Spinal cord (tissue), 10 donors: Measurements from ENCODE around the gene MACROD2. TPM values are rescaled to one million over a fixed set of nuclear protein-coding genes. Genes with fewer than 3 reads are reported as not detected.

ENCODE experiments used
- DNase-seq, 6 donors: peaks; one replicate each; pipeline versions ENCODE4 v3.0.0 to v3.0.0-alpha.2; 2013 to 2015; ENCODE audit warnings: low spot score in 6 of 6, low read depth in 4 of 6
- H3K27ac ChIP-seq: one replicate; pipeline ENCODE4 v1.5.1; 2013; ENCODE audit warnings: low read depth, low read length, control low read depth
- H3K27me3 ChIP-seq: one replicate; pipeline ENCODE4 v1.6.1; 2013; ENCODE audit warnings: low read length; ENCODE audit not compliant: control insufficient read depth, insufficient read depth
- H3K36me3 ChIP-seq: one replicate; pipeline ENCODE4 v1.6.1; 2013; ENCODE audit warnings: low read length; ENCODE audit not compliant: control insufficient read depth, insufficient read depth
- H3K4me1 ChIP-seq: one replicate; pipeline ENCODE4 v1.6.1; 2013; ENCODE audit warnings: low read length; ENCODE audit not compliant: control insufficient read depth, insufficient read depth
- H3K4me3 ChIP-seq: one replicate; pipeline ENCODE4 v1.5.1; 2013; ENCODE audit warnings: low read depth, low read length, control low read depth
- H3K9me3 ChIP-seq: one replicate; pipeline ENCODE4 v1.6.1; 2013; ENCODE audit warnings: low read length; ENCODE audit not compliant: control insufficient read depth, insufficient read depth
- WGBS: methylation state at CpG from one replicate; pipeline ENCODE4 v1.1.5; 2013; ENCODE audit warnings: missing lambda C conversion rate; ENCODE audit not compliant: insufficient coverage; 5-methylcytosine and 5-hydroxymethylcytosine counted together
- polyA plus RNA-seq, 2 donors: library from polyadenylated mRNA; unstranded; fragments of 120-200 nt; gene quantifications; one replicate each; pipeline ENCODE4 v1.2.1, GENCODE V29; 2013; ENCODE audit not compliant: insufficient read length in 2 of 2
- total RNA-seq, 2 donors: library from RNA; depleted of rRNA in 1 of 2; stranded (reverse); fragments of 120-200 nt in 1 of 2; fragments of >200 nt in 1 of 2; gene quantifications; one replicate each; pipeline versions ENCODE4 v1.2.3 to v1.2.4, GENCODE V29; 2013 to 2014
- donor health status: healthy.

The MACROD2 gene
- total and polyA plus RNA-seq, 4 donors: 16.2 to 34.0 (median 23.6) TPM

DNA sequence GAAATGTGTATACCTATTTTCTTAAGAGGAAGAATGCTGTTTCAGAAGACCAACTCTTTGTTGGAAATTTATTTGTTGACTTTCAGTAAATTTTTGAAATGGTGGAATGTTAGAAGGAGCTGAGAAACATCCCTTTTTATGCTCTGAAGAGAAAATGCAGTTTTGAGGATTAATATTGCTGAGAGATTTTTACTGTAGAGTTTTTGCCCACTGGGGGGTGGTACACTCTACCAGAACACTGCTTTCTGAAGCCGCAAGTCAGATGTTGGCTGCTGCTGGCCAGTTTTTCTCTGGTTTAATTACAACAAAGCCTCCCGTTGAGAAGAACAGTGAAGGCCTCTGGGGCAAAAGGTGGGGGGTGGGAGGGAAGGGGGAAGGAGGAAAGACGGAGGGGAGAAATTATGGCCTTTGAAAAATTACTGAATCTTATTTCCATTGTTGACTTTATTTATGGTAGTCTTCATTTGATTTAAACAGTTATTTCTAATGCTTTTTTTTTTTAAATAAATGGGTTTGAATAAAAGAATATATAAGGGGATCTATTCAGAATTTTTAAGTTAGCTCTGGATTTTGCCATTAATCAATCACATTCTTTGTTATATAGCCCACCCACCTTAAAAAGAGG, 339.1 kb downstream of the MACROD2 start:
- DNase-seq: peak in 5 of 6 donors; percentile 72 to 96 (median 77)
- Histone ChIP-seq H3K9me3 (no peaks in the 10 kb centered on the region), H3K4me3 (peak overlapping the region; percentile 84), H3K27me3 (no peaks in the 10 kb centered on the region), H3K4me1 (no peaks in the 10 kb centered on the region), H3K36me3 (no peaks in the 10 kb centered on the region), H3K27ac (peak overlapping the region; percentile 95)
- 0% methylated on average over 2 of the region's 3 CpGs for WGBS

DNA sequence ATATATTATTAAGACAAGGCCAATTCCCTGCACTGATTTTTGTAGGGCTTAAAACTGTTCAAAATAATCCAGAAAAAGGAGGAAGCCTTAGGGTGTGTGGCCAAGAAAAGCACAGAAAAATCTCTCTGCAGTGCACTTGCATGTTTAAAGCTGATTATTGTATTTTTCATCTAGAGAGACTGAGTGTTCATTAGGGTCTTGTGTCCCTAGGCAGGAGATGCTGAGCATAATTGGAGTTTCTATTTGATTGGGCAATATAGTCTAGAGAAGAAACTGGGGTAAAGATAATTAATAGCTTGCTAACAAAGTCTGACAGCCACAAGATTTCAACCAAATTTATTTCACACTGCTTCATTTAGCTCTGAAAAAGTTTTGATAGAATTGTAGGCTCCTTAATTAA, 339.7 kb downstream of the MACROD2 start:
- DNase-seq: peak in 2 of 6 donors; percentile 34 to 67

DNA sequence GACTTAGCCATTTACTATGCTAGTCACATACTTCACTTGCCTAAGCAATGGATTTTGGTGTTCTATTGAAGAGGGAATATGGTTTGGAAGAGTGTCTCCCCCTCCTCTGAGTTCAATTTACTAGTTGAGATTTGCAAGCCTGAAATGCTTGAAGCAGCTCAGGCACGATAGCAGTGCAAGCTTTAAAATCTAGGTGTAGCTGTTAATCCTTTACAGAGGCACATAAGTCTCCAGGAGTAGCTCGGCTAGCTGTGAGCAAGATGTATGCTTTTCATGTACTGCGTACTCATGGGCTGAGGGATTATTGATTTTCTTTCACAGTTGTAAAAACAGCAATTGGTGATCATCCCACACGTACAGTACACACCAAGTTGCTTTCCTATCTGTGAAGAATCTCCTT, 341.4 kb downstream of the MACROD2 start:
- 0% methylated on average over 1 of the region's 4 CpGs for WGBS
- Histone ChIP-seq H3K4me3 (peak overlapping the region; percentile 84), H3K27me3 (no peaks in the 10 kb centered on the region), H3K36me3 (no peaks in the 10 kb centered on the region), H3K9me3 (no peaks in the 10 kb centered on the region), H3K27ac (peak overlapping the region; percentile 95), H3K4me1 (peaks cover under 1% of the 10 kb centered on the region)
- peak in 3 of 6 donors; percentile 79 to 92 (median 83) for DNase-seq

More for the DNA sequence above, 339.7 kb downstream of the MACROD2 start:
- Histone ChIP-seq H3K4me1 (no peaks in the 10 kb centered on the region), H3K27ac (peak overlapping the region; percentile 95), H3K9me3 (no peaks in the 10 kb centered on the region), H3K4me3 (peak overlapping the region; percentile 84), H3K27me3 (no peaks in the 10 kb centered on the region), H3K36me3 (no peaks in the 10 kb centered on the region)

DNA sequence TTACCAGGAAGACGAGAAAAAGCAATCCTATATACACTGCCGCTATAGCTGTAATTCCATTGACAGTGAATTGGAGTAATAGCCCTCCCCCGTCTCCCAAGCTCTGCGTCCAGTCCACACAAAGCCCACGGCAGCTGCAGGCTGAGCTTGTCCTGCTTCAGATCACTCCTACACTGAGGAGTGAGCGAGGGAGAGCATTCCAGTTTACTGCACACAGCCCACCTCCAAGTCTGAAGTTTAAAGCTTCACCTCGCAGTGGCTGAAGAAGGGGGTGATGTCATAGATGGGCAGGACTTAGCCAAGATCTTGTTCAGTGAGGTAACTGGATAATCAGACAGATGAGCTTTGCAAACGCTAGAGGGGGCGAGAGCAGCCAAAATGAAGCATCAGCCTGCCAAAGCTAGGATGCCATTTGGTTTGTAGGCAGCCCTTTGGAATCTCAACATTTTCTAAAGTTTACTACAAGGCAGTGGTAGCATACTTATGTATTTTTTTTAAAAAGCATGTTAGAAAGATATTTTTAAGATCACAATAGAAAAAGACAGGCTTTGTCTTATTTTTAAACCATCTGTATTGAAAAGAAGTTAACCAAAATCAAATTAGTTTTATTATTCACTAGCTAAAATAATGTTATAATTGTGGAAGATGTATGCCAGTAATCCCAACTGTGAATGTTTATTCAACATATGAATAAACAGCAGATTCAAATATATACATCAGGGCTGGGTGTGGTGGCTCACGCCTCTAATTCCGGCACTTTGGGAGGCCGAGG, 342.3 kb downstream of the MACROD2 start, which contains the start of gene FLRT3:
TSS of gene FLRT3 (minus strand) at position 213 of the 772 bp plus-strand sequence. CDS start 10,106 bp downstream, outside the sequence.
- Histone ChIP-seq H3K9me3 (no peaks in the 10 kb centered on the region), H3K4me1 (peaks cover 3% of the 10 kb centered on the region), H3K27ac (peak within 1 kb of the TSS; percentile 95), H3K4me3 (peak within 1 kb of the TSS; percentile 84), H3K27me3 (no peaks in the 10 kb centered on the region), H3K36me3 (no peaks in the 10 kb centered on the region)
- WGBS: 0% methylated on average over 8 of the region's 12 CpGs
- peak; percentile 90 to 99 (median 94) for DNase-seq

DNA sequence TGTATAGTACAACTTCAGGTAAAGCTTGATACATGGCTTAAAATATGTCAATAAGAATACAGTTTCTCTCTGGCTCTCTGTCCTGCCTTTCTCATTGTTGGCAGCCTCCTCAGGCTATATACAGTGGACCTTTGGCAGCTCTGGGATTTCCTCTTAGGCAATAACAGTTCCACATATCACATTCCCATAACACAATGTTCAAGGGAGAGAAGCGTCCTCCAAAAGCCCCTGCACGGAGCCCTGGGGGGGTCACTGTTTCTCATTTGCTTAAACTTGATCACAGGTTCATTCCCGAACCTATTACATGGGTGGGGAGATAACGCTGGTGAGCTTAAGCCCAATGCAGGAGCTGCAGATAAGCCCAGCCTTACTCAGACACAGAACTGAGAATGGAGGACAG, 346.5 kb downstream of the MACROD2 start:
- WGBS: 100% methylated on average over 1 of the region's 4 CpGs
- Histone ChIP-seq H3K4me1 (peaks cover 3% of the 10 kb centered on the region), H3K4me3 (no peak overlapping the region), H3K27me3 (no peaks in the 10 kb centered on the region), H3K27ac (no peak overlapping the region), H3K36me3 (no peaks in the 10 kb centered on the region), H3K9me3 (no peaks in the 10 kb centered on the region)
- DNase-seq: no peak

DNA sequence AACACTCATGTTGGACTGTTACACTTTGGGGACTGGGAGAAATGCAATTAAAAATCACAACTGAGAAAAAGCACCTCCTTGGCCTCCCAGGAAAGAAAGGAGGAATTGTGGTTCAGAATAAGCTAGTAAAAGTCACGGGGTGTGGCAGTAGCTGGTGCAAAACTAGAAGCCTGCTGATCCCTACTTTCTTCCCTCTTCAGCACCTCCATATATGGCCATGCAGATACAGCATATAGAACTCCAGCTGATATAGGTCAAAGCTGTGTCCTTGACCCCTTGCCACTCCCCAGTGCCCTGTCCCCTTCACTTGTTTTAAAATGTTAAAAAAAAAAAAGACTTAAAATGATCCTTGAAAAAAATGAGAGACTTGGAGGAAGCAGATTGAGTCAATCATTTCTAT, 347.6 kb downstream of the MACROD2 start:
- no CpG with 5 or more reads among the region's 1 CpG for WGBS
- H3K27me3 ChIP-seq: no peaks in the 10 kb centered on the region
- DNase-seq: no peak
- no peaks in the 10 kb centered on the region for H3K9me3 ChIP-seq
- no peak overlapping the region for H3K4me3 ChIP-seq
- no peak overlapping the region for H3K27ac ChIP-seq
- H3K36me3 ChIP-seq: no peaks in the 10 kb centered on the region
- H3K4me1 ChIP-seq: peaks cover 3% of the 10 kb centered on the region

DNA sequence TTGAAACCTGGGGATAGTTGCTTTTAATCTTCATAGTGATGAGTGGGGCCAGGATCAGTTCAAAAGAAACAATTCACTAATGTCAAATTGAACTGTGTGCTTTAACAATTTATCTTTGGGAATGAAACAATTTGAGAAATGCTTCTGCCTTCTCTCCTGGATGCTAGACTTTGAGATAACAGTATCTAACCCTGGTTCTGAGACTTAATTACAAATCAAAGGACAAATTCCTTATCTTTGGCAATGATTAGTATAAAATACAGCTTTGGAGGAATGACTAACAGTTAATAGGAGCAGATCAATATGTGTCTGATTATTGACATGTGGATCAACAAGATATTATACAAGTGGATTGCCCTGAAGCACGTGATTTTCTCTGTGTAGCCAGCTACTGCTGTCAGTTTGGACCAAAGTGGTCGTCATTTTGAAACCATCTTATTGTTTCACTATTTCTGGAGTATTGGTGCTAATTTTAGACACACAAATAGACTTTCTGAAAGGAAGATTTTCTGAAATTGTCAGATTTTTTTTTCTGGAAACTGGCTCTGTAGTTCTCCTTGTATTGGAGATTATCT, 348.3 kb downstream of the MACROD2 start:
- no peaks in the 10 kb centered on the region for H3K36me3 ChIP-seq
- no peak overlapping the region for H3K4me3 ChIP-seq
- H3K4me1 ChIP-seq: peaks cover 3% of the 10 kb centered on the region
- no peaks in the 10 kb centered on the region for H3K27me3 ChIP-seq
- no peak for DNase-seq
- no peak overlapping the region for H3K27ac ChIP-seq
- no CpG with 5 or more reads among the region's 2 CpGs for WGBS
- H3K9me3 ChIP-seq: no peaks in the 10 kb centered on the region

DNA sequence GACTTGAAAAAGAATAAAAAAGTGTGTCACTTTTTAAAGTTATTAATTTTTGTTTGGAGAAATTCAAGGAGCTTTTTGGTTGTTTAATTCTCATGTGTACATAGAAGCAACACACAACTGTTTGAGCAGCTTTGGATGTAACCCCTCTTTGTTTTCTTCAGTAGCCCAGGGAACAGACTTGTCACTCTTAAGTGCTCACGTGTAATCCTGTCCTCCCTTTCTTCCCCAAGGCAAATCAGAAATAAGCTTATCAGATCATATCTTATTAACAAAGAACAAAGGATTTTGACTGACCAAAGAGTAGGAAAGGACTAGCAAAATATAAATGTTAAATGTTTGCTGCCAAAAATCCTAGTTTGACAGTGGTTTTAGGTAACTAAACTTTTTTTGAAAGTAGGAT, 349.4 kb downstream of the MACROD2 start:
- Histone ChIP-seq H3K36me3 (no peaks in the 10 kb centered on the region), H3K9me3 (no peaks in the 10 kb centered on the region), H3K4me3 (no peak overlapping the region), H3K4me1 (peaks cover 3% of the 10 kb centered on the region), H3K27me3 (no peaks in the 10 kb centered on the region), H3K27ac (no peak overlapping the region)
- no CpG with 5 or more reads among the region's 1 CpG for WGBS
- DNase-seq: no peak

DNA sequence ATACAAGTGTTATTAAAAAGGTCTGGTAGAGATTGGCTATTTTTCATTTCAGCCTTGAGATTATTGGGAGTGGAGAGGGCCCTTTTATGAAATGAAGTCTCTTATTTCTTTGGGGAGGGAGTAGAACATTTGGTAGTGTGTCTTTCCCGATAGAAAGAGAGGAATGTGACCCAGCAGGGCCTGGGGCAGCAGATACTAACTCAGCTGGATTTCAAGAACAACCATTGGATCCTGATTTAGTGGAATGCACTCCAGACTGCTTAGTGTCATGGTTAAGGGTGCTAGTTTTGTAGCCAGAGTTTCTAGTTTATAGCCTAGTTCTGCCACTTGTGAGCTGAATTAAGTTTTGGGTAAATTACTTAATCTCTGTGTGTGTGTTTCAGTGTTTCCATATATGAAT, 360.5 kb downstream of the MACROD2 start:
- peaks cover 1% of the 10 kb centered on the region for H3K9me3 ChIP-seq
- H3K4me3 ChIP-seq: no peak overlapping the region
- H3K27me3 ChIP-seq: no peaks in the 10 kb centered on the region
- WGBS: 8% methylated on average over 1 of the region's 1 CpG
- H3K27ac ChIP-seq: no peak overlapping the region
- no peaks in the 10 kb centered on the region for H3K36me3 ChIP-seq
- no peak for DNase-seq
- H3K4me1 ChIP-seq: no peaks in the 10 kb centered on the region
